CD4-positive, alpha-beta T cell treated with Interleukin-17A for 4 hours (primary cell): Measurements from ENCODE around the gene SMG1.
"Not testable (repeated sequence)": the region's sequence is repeated elsewhere in the genome, so short reads cannot be mapped to it uniquely, and the experiment has no call there.

Experiments
- DNase-seq: peaks from one replicate; pipeline ENCODE4 v3.0.0-alpha.2; 2020; ENCODE audit warnings: mixed read lengths

Gene SMG1

DNA sequence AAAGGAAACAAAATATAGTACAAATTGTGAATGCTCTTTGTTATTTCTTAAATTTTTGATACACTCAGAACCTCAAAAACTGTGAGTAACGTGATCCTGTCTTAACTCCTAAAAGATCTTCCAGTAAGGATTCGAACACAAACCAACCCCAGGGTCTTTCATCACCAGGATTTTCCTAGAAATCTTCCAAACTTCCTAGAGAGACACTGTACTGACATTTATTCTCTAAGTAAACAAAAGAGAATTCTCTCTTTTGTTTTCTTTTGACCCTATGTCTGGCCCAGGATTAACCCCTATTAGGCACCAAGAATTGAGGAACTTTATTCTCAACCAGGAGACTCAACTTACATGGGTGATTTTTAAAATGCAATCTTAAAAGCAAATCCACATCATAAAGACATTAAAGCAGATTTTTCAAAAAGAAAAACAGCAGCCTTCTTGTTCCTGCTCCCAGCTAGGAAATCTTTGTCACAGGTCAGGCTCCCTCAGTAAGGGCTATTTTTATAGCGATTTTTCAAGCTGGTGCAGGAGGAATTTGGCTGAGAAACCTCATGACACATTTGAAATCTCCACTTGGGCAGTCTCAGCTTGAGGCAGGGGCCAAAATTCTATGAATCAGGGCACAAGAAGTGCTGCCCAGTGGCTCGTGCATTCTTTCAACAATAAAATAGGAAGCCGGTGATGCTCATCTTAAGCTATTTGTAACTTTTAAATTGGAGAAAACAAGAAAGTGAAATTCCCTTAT, 6.2 kb upstream of the SMG1 start:
- DNase-seq, result no peak

DNA sequence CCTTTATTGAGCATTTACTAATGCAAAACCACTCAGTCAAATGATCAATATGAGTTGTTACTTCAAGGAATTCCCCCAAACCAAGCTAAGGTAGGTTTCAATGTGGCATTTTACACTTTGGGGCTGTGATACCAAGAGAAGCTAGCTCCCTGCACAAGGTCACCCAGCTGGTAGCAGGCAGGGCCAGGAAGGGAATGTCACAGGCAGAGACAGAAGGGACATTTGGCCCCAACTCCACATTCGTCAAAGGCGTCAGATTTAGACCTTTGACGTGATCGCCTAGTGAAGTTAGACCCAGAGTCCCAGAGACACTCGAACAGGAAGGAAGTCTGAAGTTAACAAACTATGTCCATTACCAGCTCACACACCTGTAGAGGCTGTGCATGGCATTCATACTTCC, 5.5 kb upstream of the SMG1 start:
- no peak for DNase-seq

DNA sequence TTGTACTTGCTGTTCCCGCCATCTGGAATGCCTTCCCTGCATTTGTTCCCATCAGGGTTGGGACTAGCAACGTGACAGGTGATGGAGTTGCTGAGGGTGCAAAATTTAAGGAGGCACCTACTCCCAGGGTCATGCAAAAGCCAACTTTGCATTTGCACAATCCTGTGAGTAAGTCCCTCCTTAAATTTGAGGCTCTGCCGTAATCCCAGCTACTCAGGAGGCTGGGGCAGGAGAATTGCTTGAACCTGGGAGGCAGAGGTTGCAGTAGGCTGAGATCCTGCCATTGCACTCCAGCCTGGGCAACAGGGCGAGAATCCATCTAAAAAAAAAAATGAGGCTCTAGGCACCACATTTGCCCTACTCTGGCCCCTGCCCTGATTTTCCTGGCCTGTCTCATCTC, 3.9 kb upstream of the SMG1 start:
- DNase-seq, result not testable (repeated sequence)

DNA sequence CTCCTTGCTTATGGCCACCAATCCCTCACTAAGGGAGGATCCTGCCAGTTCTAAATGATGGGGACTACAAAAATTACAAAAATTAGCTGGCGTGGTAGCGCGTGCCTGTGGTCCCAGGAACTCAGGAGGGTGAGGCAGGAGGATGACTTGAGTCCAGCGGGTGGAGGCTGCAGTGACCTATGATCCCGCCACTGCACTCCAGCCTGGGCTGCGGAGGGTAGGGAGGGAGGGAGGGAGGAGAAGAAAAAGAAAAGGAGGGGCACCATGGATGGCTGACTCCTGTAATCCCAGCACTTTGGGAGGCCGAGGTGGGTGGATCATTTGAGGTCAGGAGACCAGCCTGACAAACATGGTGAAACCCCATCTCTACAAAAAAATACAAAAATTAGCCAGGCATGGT, 1.9 kb upstream of the SMG1 start:
- DNase-seq, result not testable (repeated sequence)

DNA sequence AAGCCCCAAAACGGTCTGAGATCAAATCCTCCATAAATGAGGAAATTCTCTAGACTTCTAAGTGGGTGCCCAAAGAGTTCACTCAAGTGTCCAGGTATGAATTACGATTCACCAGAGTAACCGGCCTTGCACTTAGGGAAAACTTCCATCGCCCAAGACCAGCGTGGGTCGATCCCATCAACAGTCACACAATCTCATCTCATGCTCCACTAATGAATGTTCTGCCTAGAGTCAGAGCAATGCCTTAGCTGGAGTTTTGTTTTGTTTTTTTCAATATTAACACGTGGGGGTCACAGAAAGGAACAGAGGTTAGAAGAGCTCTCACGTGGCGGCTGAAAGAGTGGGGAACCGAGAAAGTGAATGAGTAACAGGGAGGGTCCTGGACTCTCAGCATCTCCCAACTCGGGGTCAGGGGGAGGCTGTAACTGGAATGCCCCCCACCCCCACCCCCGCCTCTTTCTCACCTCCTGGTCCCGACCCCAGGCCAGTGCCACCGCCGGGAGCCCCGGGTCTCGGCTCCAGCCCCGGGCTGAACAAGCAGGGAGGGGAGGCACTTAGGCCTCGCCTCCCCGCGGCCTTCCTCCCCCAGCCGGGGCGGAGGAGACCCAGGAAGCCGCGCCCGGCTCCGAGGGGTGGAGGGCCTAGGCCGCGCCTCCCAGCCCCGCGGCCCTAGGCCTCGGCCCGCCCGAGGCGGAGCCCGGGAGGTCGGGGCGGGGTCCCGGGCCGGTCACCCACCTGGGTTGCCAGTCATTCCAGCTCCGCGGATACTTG, 808 bp downstream of the SMG1 start:
- DNase-seq, result peak; percentile 72

DNA sequence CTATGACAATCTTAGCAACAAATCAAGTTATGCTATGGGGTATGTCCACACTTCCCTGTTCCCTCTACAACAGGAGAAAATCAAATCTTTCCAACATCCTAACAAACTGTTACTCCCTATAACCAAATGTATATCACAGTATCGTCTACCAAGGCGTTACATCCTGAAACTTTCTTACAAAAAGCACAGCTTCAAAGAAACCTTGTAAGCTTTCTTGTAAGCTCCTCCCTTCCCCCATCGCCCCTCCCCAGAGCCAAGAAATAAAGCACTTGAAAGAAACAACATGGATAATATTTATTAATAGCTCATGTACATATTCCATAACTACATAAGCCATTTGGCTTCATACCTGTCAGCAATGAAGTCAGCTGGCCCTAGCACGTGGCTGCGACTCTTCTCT, 2.3 kb downstream of the SMG1 start:
- not testable (repeated sequence) for DNase-seq

DNA sequence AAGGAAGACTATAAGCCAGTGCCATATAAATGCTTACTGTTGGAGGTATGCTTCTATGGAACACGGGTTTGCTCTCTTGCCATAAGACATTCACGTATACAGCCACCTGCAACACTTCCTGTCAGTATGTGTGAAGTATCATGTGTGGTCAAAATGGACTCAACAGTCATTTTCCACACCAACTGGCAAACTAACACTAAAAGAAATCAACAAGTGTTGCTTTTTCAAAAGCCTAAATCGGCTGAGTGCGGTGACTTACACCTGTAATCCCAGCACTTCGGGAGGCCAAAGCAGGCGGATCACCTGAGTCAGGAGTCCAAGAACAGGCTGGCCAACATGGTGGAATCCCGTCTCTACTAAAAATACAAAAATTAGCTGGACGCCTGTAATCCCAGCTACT, 3.1 kb downstream of the SMG1 start:
- DNase-seq, result not testable (repeated sequence)

DNA sequence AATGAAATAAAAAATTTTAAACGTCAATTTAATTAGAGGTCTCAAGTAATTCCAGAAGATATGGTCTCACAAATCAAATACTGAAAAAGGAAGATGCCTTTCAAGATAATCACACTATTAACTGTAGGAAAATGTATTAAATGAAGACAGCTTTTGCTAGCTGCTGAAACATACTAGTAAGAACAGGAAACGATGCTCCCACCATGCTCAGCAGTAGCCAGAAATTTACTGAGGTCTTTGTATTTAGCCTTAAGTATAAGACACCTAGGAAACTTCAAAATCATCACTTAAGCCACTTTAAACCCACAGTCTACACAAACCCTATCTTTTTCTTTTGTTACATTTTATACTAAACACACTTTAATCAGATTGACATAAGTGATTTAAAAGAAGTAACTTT, 16.6 kb downstream of the SMG1 start:
- DNase-seq, result not testable (repeated sequence)

DNA sequence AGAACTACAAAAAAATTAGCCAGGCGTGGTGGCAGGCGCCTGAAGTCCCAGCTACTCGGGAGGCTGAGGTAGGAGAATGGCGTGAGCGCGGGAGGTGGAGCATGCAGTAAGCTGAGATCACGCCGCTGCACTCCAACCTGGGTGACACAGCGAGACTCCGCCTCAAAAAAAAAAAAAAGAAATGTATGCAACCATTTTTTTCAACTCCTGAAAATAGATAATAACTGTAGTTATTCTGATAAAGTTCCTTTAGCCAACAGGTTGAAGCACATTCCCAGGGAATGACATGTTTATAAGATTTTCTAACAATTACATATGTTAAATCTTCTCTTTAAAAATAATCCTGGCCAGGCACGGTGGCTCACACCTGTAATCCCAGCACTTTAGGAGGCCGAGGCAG, 17.5 kb downstream of the SMG1 start:
- not testable (repeated sequence) for DNase-seq

DNA sequence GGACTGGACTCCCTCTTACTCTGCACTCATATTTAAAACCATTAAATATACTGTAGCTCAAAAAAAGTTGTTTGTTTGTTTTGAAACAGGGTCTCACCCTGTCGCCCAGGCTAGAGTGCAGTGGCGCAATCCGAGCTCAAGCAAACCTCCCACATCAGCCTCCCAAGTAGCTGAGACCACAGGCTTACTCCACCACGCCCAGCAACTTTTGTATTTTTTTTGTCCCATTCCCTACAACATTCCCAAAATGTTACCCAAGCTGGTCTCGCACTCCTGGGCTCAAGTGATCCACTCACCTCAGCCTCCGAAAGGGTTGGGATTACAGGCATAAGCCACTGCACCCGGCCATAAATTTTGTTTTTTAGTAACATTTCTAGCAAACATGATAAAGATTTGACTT, 23.4 kb downstream of the SMG1 start:
- DNase-seq, result not testable (repeated sequence)

DNA sequence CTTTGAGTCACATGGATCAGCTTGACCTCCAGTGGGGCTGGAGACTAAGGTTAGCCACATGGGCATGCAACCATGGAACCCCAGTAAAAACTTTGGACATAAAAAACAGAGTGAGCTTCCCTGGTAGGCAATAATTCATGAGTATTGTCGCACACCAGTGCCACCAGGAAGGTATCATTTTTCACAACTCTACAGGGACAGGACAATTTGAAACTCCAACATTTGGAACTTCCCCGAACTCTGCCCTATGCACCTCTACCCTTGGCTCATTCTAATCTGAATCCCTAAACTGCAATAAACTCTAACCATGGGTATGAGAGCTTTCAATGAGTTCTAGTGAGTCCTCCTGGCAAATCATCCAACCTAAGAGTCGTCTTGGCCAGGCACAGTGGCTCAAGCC, 24.2 kb downstream of the SMG1 start:
- DNase-seq, result not testable (repeated sequence)

DNA sequence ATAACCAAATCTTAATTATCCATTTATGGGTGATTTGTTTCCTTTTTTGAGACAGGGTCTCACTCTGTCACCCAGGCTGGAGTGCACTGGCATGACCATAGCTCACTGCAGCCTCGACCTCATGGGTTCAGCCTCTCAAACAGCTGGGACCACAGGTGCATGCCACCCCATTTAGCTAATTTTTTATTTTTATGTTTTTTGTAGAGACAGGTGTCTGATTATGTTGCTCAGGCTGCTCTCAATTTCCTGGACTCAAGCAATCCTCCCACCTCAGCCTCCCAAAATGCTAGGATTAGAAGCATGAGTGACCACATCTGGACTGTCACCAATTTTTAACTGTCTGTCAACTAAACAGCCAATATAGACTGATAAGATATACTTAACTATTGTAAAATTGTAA, 25.0 kb downstream of the SMG1 start:
- DNase-seq, result not testable (repeated sequence)

DNA sequence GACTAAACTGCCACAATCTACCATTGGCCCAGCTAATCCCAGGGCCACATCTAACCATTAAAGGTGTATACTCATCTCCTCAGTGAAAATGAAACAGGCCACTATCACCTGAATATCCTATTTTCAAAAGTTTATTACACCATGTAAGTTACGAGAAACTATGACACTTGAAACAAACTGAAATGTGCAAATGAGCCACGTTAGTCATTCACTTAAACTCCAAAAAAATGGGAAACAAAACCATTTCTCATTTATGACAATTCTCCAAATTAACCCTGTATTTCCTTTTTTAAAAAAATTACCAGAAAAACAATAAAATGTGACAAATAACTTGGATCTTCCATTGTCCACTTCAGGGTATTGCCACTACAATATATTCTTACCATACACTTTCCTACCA, 41.8 kb downstream of the SMG1 start:
- not testable (repeated sequence) for DNase-seq

DNA sequence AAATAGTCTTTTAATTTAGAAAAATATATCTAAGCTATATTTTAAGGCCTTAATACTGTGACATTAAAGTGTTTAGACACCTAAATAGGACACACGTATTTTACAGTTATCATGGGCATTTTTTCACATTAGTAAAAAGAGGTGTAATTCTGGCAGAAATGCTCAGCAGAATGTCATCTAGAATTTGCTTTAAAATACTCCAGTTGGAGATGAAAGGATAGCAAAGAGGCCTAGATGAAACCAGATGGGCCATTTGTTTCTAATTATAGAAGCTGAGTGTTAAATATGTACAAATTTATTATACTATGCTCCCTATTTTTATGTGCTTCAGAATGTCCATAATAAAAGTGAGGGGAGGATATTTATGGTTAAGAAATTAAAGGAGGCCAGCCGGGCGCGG, 48.5 kb downstream of the SMG1 start:
- DNase-seq, result not testable (repeated sequence)

DNA sequence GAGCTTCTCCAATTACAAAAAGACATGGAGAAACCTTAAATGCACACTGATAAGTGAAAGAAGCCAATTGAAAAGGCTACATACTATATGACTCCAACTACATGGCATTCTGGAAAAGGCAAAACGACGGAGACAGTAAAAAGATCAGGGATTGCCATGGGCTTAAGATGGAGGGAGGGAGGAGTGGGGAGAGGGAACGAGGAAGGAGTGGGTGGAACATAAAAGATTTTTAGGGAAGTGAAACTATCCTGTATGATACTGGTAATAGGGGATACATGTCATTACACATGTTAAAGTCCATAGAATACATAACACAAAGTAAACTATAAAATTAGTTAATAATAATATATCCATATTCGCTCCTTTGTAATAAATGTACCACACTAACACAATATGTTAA, 48.9 kb downstream of the SMG1 start:
- not testable (repeated sequence) for DNase-seq

DNA sequence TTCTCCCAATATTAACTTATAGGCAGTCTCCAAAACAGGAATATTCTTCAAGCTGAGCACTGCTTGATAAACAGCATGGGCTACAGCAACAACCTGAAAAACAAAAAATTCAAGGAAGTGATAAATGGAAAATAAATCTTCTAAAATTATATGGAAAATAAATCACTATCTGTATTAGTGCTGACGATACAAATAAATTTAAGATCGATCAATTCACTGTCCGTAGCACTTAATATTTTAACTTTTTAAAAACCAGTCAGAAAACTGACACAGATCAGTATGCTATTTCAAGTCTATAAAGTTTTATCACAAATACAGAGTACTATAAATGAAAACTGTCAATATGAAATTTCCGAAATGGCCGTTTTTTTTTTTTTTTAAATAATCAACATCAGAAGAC, 49.9 kb downstream of the SMG1 start:
- DNase-seq, result not testable (repeated sequence)

DNA sequence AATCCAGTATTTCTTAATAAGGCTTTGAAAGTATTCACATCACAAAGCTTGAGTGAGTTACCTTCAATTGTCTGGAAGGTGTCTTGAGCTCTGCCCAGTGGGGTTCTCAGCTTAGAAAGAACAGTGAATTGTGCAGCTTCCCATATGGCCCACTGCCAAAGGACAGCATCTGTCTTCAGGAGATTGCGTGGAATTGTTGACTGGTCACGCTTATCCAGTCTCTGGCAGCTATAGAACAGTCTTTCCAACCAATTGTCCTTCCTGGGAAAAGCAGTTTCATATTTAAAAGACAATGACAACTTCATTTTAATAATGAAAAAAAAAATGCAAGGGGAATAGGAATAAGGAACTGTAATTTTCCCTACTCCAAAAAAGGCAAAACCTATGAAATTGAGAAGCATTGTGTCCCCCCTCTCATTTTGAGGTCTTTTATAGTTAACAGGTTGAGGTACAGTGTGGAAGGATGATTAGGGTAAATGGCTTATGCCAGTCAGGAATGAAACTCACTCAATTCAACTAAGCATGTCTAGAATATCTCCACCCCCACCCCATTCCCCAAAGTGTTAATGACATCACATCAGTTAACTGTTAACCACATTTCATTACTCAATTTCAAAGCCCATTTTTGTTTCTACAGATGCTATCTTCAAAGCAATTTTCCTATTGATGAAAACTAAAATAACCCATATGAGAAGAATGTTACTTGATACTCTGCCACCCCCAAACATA, 57.0 kb downstream of the SMG1 start:
- DNase-seq, result not testable (repeated sequence)

DNA sequence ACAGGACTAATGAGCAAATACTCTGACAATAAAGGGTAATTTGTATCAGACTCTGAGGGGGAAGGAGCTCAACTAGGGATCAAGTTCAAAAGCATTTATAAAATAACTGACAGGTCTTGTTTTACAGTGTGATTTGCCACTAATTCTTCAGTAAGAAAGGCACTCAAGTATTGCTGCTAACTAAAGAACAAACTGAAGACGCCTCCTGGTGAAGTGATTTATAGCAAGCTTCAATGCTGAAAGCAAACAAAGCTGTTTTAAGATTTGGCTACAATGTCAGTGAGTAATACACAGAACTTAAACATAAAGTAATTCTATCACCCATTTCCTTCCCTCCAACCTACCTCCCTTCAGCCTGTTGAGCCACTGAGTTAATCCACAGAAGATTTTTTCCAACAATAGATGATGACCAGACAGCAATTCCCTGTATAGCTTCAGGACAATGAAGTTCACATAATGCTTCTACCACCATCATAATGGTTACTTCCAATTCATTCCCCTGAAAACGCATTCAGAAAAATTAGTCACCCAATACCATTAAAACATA, 59.9 kb downstream of the SMG1 start:
- DNase-seq, result not testable (repeated sequence)

DNA sequence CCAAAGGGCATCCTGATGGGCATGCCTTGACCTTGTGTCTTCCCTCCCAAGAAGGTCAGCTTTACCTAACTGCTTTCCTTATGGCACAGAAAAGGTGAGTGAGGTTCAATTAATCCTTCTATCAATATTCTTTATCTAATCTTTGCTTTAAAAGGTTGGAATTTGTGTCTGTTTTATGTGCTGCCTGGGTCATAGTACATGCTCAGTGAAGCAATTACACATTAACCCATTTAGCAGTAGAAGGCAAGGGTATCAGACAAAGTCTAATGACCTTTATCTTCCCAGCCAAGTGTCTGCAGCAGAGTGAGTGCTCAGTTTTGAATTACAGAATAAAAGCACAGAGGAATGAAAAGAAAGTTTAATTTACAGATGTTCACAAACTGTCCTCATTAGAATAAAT, 63.3 kb downstream of the SMG1 start:
- not testable (repeated sequence) for DNase-seq

DNA sequence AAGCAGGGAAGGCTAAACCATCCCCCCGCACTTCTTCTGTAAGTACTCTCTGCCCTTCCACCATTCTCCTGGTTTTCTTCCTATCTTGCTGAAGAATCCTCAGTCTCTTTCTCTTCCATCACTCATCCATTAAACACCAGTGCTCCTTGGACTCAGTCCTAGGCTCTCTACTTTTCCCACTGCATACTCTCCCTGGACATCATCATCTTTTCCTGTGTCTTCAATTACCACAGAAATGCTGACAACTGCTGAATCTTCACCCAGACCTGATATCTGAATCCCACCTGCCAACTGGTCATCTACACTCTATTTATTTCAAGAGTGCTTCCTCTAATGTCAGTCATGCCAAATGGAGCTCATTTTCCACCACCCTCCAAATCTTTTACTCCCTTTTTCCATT, 71.0 kb downstream of the SMG1 start:
- DNase-seq, result no peak

DNA sequence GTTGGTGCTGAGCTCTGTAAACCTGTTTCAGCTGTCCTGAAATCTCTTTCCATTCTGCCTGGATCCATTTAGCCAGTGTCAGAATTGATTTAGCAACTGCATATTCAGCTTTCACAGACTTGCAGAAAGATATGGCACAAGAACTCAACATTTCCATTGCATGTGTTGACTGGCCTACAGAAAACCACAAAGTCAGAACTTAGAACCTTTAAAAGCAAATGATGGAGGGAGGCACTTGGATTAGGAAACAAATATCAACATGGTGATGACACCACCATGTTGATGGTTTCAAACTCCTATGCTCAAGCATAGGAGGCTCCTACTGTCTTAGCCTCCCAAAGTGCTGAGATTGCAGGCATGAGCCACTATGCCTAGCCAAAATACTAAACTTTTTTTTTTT, 72.5 kb downstream of the SMG1 start:
- DNase-seq, result no peak

DNA sequence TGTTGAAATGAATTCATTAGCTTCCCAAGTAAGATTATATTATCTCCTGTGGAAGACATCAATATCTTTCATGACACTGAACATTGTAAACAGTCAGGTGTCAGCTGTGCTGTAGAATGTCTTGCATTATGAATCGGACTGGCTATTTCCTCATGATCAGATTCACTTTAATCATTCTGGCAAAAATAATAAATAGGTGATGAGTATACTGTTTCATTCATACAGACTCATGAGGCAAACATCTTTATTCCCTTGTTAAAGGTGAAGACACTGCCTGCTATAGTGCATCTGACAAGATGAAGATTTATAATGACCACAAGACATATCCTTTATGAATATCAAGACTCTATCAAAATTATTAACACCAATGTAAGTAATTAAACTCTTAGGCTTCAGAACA, 73.6 kb downstream of the SMG1 start:
- no peak for DNase-seq

DNA sequence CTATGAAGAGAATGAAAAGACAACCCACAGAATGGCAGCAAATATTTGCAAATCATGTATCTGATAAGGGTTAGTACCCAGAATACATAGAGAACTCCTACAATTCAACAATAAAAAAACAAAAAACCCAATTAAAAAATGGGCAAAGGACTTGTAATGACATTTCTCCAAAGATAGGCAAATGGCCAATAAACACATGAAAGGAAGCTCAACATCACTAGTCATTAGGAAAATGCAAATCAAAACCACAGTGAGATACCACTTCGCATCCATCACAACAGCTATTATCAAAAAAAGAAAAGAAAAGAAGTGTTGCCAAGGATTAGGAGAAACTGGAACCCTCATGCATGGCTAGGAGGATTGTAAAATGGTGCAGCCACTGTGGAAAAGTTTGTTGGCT, 79.8 kb downstream of the SMG1 start:
- no peak for DNase-seq
